Endothelial cell of umbilical vein (primary cell): ENCODE data around the gene CCND1. TPM values are rescaled to one million over a fixed set of nuclear protein-coding genes. Genes with fewer than 3 reads are reported as not detected.

Experiments
- BruUV-seq: library from RNA; stranded (reverse); fragments of 400-500 nt; replicated peaks from 2 replicates; lab custom pipeline; 2021; lab: Mats Ljungman, UMichigan
- CTCF ChIA-PET: fragments of 300-600, 350-600 bp; sonication (Branson Sonifier 250); formaldehyde crosslinking; loops from one replicate; lab custom pipeline; 2021; ENCODE audit warnings: antibody characterized with exemption, inconsistent platforms; lab: Charles Lee
- POLR2A ChIA-PET: fragments of 300-600, 350-600 bp; sonication (Branson Sonifier 250); formaldehyde crosslinking; loops from one replicate; lab custom pipeline; 2021; ENCODE audit warnings: antibody characterized with exemption, inconsistent platforms; lab: Charles Lee
- DNase-seq: peaks from one replicate; pipeline ENCODE4 v3.0.0-alpha.2; 2011; ENCODE audit warnings: low read depth, low spot score
- FAIRE-seq: peaks from 2 replicates; lab custom pipeline; 2011; peaks lifted over from hg19 to GRCh38; lab: Jason Lieb, UNC
- H2AFZ ChIP-seq: 2 replicates; pipeline ENCODE4 v1.6.0; 2012; ENCODE audit warnings: low read depth, low read length, control low read depth, inconsistent platforms
- H3K27ac ChIP-seq: 2 replicates; pipeline ENCODE4 v1.5.1; 2011; ENCODE audit warnings: low read depth, mild to moderate bottlenecking, control low read depth, low read length, moderate library complexity; ENCODE audit not compliant: insufficient read depth
- H3K27me3 ChIP-seq, 2 experiments: 2 replicates each; pipeline versions ENCODE4 v1.6.0 to v1.6.1; 2011; ENCODE audit warnings: low read length in 2 of 2, mixed read lengths in 1 of 2; ENCODE audit not compliant: control insufficient read depth in 2 of 2, insufficient read depth in 2 of 2
- H3K36me3 ChIP-seq, 2 experiments: 2 replicates in 1 of 2; 3 replicates in 1 of 2; pipeline ENCODE4 v1.5.1; 2011; ENCODE audit warnings: low read length in 2 of 2, mild to moderate bottlenecking in 1 of 2, moderate library complexity in 1 of 2; ENCODE audit not compliant: control insufficient read depth in 2 of 2, insufficient read depth in 2 of 2; ENCODE audit errors: extremely low read depth in 1 of 2
- H3K4me1 ChIP-seq: 3 replicates; pipeline ENCODE4 v1.5.1; 2011; ENCODE audit warnings: mild to moderate bottlenecking, low read length; ENCODE audit not compliant: control insufficient read depth, insufficient read depth; ENCODE audit errors: extremely low read depth
- H3K4me2 ChIP-seq: 2 replicates; pipeline ENCODE4 v1.6.1; 2011; ENCODE audit warnings: low read length, control low read depth, mixed read lengths; ENCODE audit not compliant: insufficient read depth
- H3K4me3 ChIP-seq, 3 experiments: fragments of 200-600 bp in 1 of 3; sonication (generic), shearing (Covaris generic) in 1 of 3; replicated peaks in 1 of 3; 2 replicates each; pipeline ENCODE4 v1.5.1; 2011 to 2016; ENCODE audit warnings: control low read depth in 3 of 3, low read length in 3 of 3, mild to moderate bottlenecking in 2 of 3, inconsistent platforms in 1 of 3, low read depth in 1 of 3, moderate library complexity in 1 of 3; ENCODE audit not compliant: insufficient read depth in 1 of 3
- H3K79me2 ChIP-seq: 2 replicates; pipeline ENCODE4 v1.6.0; 2012; ENCODE audit warnings: low read length, inconsistent platforms; ENCODE audit not compliant: control insufficient read depth, insufficient read depth
- H3K9ac ChIP-seq: replicated peaks from 2 replicates; pipeline ENCODE3; 2011; ENCODE audit warnings: low read length, control low read depth; ENCODE audit not compliant: insufficient read depth; ENCODE audit errors: extremely low read depth
- H3K9me1 ChIP-seq: replicated peaks from 3 replicates; pipeline ENCODE4 v1.6.0; 2011; ENCODE audit warnings: mild to moderate bottlenecking, low read length; ENCODE audit not compliant: control insufficient read depth, insufficient read depth; ENCODE audit errors: extremely low read depth
- H3K9me3 ChIP-seq: replicated peaks from 2 replicates; pipeline ENCODE4 v1.5.1; 2012; ENCODE audit warnings: low read length, inconsistent platforms; ENCODE audit not compliant: control insufficient read depth, insufficient read depth
- H4K20me1 ChIP-seq: replicated peaks from 2 replicates; pipeline ENCODE3; 2011; ENCODE audit warnings: mild to moderate bottlenecking, low read length; ENCODE audit not compliant: control insufficient read depth, insufficient read depth; ENCODE audit errors: extremely low read depth
- JUN ChIP-seq: IDR thresholded peaks from 2 replicates; pipeline ENCODE4 v1.6.1; 2011; ENCODE audit warnings: borderline replicate concordance, low read depth; ENCODE audit not compliant: insufficient read length, insufficient read depth
- MAX ChIP-seq: IDR thresholded peaks from 2 replicates; pipeline ENCODE4 v1.6.1; 2011; ENCODE audit not compliant: insufficient read depth, insufficient read length
- POLR2A ChIP-seq: IDR thresholded peaks from 2 replicates; pipeline ENCODE4 v1.6.1; 2012; ENCODE audit warnings: low read depth, mild to moderate bottlenecking, control low read depth, low read length
- POLR2AphosphoS5 ChIP-seq: IDR thresholded peaks from 2 replicates; pipeline ENCODE4 v1.6.1; 2012; ENCODE audit warnings: low read depth, mild to moderate bottlenecking, control low read depth, low read length, moderate library complexity; ENCODE audit not compliant: insufficient read depth
- dilution Hi-C: fragments of 300-500 bp; cut with MboI; formaldehyde crosslinking; loops from one replicate; pipeline ENCODE4 v1.15.0; 2019; ENCODE audit warnings: low sequenced_read_pairs; ENCODE audit not compliant: extremely low pct_ligation_motif_present
- intact Hi-C: fragments of 100-400 bp; cut with micrococcal nuclease; formaldehyde crosslinking; loops from one replicate; pipeline ENCODE4 v1.10.0; 2022
- polyA plus RNA-seq, 4 experiments: library from polyadenylated mRNA; depleted of rRNA in 3 of 4; stranded (reverse) in 3 of 4; unstranded in 1 of 4; fragments of >200 nt; gene quantifications; 2 replicates each; pipeline versions ENCODE4 v1.2.1 to v1.2.3, GENCODE V29; 2011 to 2012; ENCODE audit warnings: missing spikeins in 1 of 4
- total RNA-seq: library from RNA; stranded (reverse); gene quantifications from 2 replicates; pipeline ENCODE4 v1.2.3, GENCODE V29; 2021

The CCND1 gene
- total and polyA plus RNA-seq, 2 donors (not counting 3 experiments of a cell fraction or from before 2014, with no cell fraction given), result 98.7 to 370 TPM

DNA sequence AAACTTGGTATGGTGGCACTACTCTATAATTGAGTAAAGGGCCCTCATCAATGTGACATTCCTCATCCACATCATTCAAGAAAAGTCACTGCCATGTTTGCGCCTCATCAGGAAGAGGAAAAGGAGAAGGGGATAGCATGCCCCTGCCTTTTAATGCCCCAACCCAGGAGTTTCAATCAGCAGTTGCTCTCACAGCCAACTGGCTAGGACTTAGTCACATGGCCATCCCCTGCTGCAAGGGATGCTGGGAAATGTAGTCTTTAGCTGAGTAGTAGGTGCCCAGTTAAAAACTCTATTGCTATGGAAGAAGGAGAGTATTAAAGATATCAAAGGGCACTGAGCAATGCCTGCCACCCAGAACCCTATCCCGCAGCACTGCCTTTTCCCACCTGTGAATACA, 10.9 kb upstream of the CCND1 start:
- no peak overlapping the region for H3K9ac ChIP-seq
- ChIA-PET POLR2A (no interaction called here), CTCF (interaction anchor here (1.0 kb wide), 1 partner anchor 107 kb away, joined by 3 read pairs; no protein-coding TSS in a partner anchor)
- no peaks in the 10 kb centered on the region for H3K9me1 ChIP-seq
- DNase-seq (peak; percentile 17), FAIRE-seq (no peak)
- dilution Hi-C loops, result no loop called here
- no peaks in the 10 kb centered on the region for H3K4me1 ChIP-seq
- BruUV-seq, result no TSS peak
- H3K79me2 ChIP-seq, result no peaks in the 10 kb centered on the region
- H4K20me1 ChIP-seq, result no peaks in the 10 kb centered on the region
- no peak overlapping the region for H2AFZ ChIP-seq
- H3K4me2 ChIP-seq, result no peak overlapping the region
- no peaks in the 10 kb centered on the region for H3K27me3 ChIP-seq
- no peaks in the 10 kb centered on the region for H3K36me3 ChIP-seq
- intact Hi-C loops, result no loop called here
- TF ChIP-seq MAX, result peak; percentile 24
- TF ChIP-seq JUN, result no peak
- no peak overlapping the region for H3K27ac ChIP-seq
- H3K9me3 ChIP-seq, result no peaks in the 10 kb centered on the region
- no peak overlapping the region for H3K4me3 ChIP-seq

GRCh38 chr11:69630424-69630823, 10.5 kb upstream of the CCND1 start:
- Histone ChIP-seq H3K27ac (no peak overlapping the region), H3K27me3 (no peaks in the 10 kb centered on the region), H4K20me1 (no peaks in the 10 kb centered on the region), H3K9ac (no peak overlapping the region), H3K9me1 (no peaks in the 10 kb centered on the region), H2AFZ (no peak overlapping the region), H3K79me2 (no peaks in the 10 kb centered on the region), H3K4me2 (no peak overlapping the region), H3K9me3 (no peaks in the 10 kb centered on the region), H3K4me1 (no peaks in the 10 kb centered on the region), H3K4me3 (no peak overlapping the region), H3K36me3 (no peaks in the 10 kb centered on the region)
- CTCF ChIA-PET, result no interaction called here
- FAIRE-seq, result no peak
- DNase-seq, result no peak
- no peak for TF ChIP-seq MAX
- no peak for TF ChIP-seq POLR2A
- TF ChIP-seq POLR2AphosphoS5, result no peak
- POLR2A ChIA-PET, result no interaction called here
- intact Hi-C loops (no loop called here), dilution Hi-C loops (no loop called here)
- no TSS peak for BruUV-seq
